Vagina (tissue), 2 donors: ENCODE data around the gene MED16.

Experiments used
- CTCF ChIP-seq, 3 experiments: fragments of 450-650 bp in 2 of 3; fragments of 200-600 bp in 1 of 3; sonication (generic) in 1 of 3; IDR thresholded peaks; one replicate each; pipeline ENCODE4 v1.5.1; 2017 to 2019; ENCODE audit warnings: antibody characterized with exemption in 3 of 3, mild to moderate bottlenecking in 2 of 3, moderate library complexity in 2 of 3
- POLR2A ChIP-seq, 2 donors: fragments of 450-650 bp; IDR thresholded peaks; one replicate each; pipeline ENCODE4 v1.6.1; 2017; ENCODE audit warnings: antibody characterized with exemption in 2 of 2, mild to moderate bottlenecking in 2 of 2, moderate library complexity in 2 of 2

GRCh38 chr19:934197-934840 is 41.3 kb upstream of the MED16 start:
- TF ChIP-seq CTCF (IDR thresholded peaks at IDR 0.05) (no peak), POLR2A (IDR thresholded peaks at IDR 0.05) (no peak)
